ENCODE measurements around the gene BCAS4.

- TF ChIP-seq POLR2A (IDR thresholded peaks at IDR 0.05) = no peak
- TF ChIP-seq CTCF (IDR thresholded peaks at IDR 0.05) = no peak
Measured at GRCh38 chr20:50926530-50926929, 131.7 kb downstream of the BCAS4 start.

Measured in breast epithelium (tissue), 3 donors.